Measurements from ENCODE around the gene PKN2. TPM values are rescaled to one million over a fixed set of nuclear protein-coding genes. Genes with fewer than 3 reads are reported as not detected.
"Not testable (repeated sequence)": the region's sequence is repeated elsewhere in the genome, so short reads cannot be mapped to it uniquely, and the experiment has no call there.

PKN2 gene
- total RNA-seq, 2 experiments from 2014 or later, result 25.5 to 25.9 TPM

GRCh38 chr1:88783145-88783544, 99.1 kb downstream of the PKN2 start:
- Mint-ChIP-seq H3K27me3 (no peaks in the 10 kb centered on the region), H3K27ac (no peak overlapping the region), H3K4me3 (no peak overlapping the region), H3K9me3 (no peaks in the 10 kb centered on the region), H3K4me1 (peaks cover 6% of the 10 kb centered on the region), H3K36me3 (ENCODE audit: low read depth) (peaks cover 25% of the 10 kb centered on the region)
- DNase-seq, result no peak
- POLR2A ChIA-PET, result no interaction called here
- CTCF ChIA-PET, result interaction anchor here (1.1 to 1.2 kb wide), 2 partner anchors 17 to 98 kb away, joined by 4 to 7 read pairs; no protein-coding TSS in a partner anchor

DNA sequence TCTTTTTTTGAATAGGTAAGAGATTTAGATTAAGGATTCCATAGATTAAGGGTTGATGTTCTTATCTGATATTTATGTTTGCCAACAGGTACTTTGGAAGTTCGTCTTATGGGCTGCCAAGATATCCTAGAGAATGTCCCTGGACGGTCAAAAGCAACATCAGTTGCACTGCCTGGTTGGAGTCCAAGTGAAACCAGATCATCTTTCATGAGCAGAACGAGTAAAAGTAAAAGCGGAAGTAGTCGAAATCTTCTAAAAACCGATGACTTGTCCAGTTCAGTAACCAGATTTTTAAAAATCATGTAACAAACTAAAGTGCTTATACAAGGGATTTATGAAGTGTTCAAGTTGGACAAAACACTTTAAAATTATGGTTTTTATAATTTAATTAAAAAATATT, 100.5 kb downstream of the PKN2 start:
- ChIA-PET CTCF (interaction anchor here (0.8 to 1.2 kb wide), 2 partner anchors 19 to 94 kb away, joined by 3 to 7 read pairs; no protein-coding TSS in a partner anchor), POLR2A (no interaction called here)
- Mint-ChIP-seq H3K27me3 (no peaks in the 10 kb centered on the region), H3K27ac (no peak overlapping the region), H3K9me3 (no peaks in the 10 kb centered on the region), H3K4me3 (no peak overlapping the region), H3K4me1 (peaks cover 6% of the 10 kb centered on the region), H3K36me3 (ENCODE audit: low read depth) (peaks cover 29% of the 10 kb centered on the region)
- no peak for DNase-seq

- no peaks in the 10 kb centered on the region for H3K27me3 Mint-ChIP-seq
- no peak overlapping the region for H3K27ac Mint-ChIP-seq
- ChIA-PET CTCF (no interaction called here), POLR2A (no interaction called here)
- no peaks in the 10 kb centered on the region for H3K9me3 Mint-ChIP-seq
- no peak overlapping the region for H3K4me3 Mint-ChIP-seq
- peaks cover 42% of the 10 kb centered on the region for H3K36me3 Mint-ChIP-seq (ENCODE audit: low read depth)
- DNase-seq, result no peak
- H3K4me1 Mint-ChIP-seq, result peaks cover 6% of the 10 kb centered on the region
Measured at GRCh38 chr1:88787023-88787903, 103.2 kb downstream of the PKN2 start.

GRCh38 chr1:88791192-88791591, 107.1 kb downstream of the PKN2 start:
- ChIA-PET CTCF (interaction anchor here (1.4 kb wide), 1 partner anchor 11 kb away, joined by 6 read pairs; no protein-coding TSS in a partner anchor), POLR2A (no interaction called here)
- no peak overlapping the region for H3K27ac Mint-ChIP-seq

GRCh38 chr1:88799491-88799890, 115.4 kb downstream of the PKN2 start:
- CTCF ChIA-PET, result interaction anchor here (0.9 kb wide), 1 partner anchor 10 kb away, joined by 4 read pairs; no protein-coding TSS in a partner anchor
- Mint-ChIP-seq H3K36me3 (ENCODE audit: low read depth) (peaks cover 34% of the 10 kb centered on the region), H3K27ac (no peak overlapping the region), H3K27me3 (no peaks in the 10 kb centered on the region), H3K4me1 (peaks cover 26% of the 10 kb centered on the region), H3K4me3 (no peak overlapping the region), H3K9me3 (peaks cover 6% of the 10 kb centered on the region)
- POLR2A ChIA-PET, result no interaction called here
- no peak for DNase-seq

More at GRCh38 chr1:88791192-88791591, 107.1 kb downstream of the PKN2 start:
- H3K27me3 Mint-ChIP-seq, result no peaks in the 10 kb centered on the region
- H3K4me3 Mint-ChIP-seq, result no peak overlapping the region
- H3K36me3 Mint-ChIP-seq (ENCODE audit: low read depth), result peaks cover 26% of the 10 kb centered on the region
- no peaks in the 10 kb centered on the region for H3K9me3 Mint-ChIP-seq
- H3K4me1 Mint-ChIP-seq, result peaks cover 13% of the 10 kb centered on the region
- no peak for DNase-seq

DNA sequence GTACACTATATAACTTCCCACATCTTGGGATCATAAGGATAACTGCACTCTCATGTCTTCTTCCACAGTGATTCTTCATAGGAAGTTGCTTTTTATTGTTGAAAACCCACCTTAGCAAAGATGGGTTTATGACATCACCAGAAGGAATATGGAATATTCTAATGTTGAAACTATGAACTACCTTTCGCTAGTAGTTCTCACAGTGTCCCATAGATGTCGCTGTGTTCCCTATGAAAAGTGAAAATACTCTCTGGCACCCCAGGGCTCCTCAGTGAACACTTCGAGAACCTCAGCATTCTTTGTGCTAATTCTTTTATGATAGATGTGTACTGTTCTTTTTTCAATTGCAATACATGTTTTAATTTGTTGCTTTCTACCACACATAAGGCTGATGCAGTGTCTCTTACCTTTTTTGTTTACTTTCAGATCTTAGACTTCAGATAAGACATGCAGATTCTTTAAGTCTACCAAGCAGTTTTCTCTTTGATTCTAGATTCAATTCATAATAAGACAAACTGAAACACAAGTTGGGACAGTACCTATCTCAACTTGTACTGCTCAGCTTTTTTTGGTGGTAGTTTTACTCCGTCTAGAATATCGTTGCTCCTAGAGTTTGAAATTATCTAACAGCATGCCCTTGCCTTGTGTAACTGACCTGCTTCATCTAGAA, 116.4 kb downstream of the PKN2 start:
- Mint-ChIP-seq H3K36me3 (ENCODE audit: low read depth) (peaks cover 34% of the 10 kb centered on the region), H3K4me1 (peaks cover 19% of the 10 kb centered on the region), H3K27ac (peak overlapping the region; percentile 57), H3K9me3 (peaks cover 6% of the 10 kb centered on the region), H3K4me3 (no peak overlapping the region), H3K27me3 (no peaks in the 10 kb centered on the region)
- ChIA-PET POLR2A (no interaction called here), CTCF (interaction anchor here (0.9 kb wide), 1 partner anchor 11 kb away, joined by 4 read pairs; no protein-coding TSS in a partner anchor)
- peak; percentile 33 for DNase-seq

- ChIA-PET POLR2A (no interaction called here), CTCF (interaction anchor here (0.5 to 1.8 kb wide), 5 partner anchors 9 to 234 kb away, joined by 3 to 6 read pairs (median 3); no protein-coding TSS in a partner anchor)
- no peak for DNase-seq
- no peak overlapping the region for H3K4me3 Mint-ChIP-seq
- H3K9me3 Mint-ChIP-seq, result peaks cover 6% of the 10 kb centered on the region
- H3K27me3 Mint-ChIP-seq, result no peaks in the 10 kb centered on the region
- peaks cover 44% of the 10 kb centered on the region for H3K36me3 Mint-ChIP-seq (ENCODE audit: low read depth)
- H3K4me1 Mint-ChIP-seq, result peaks cover 19% of the 10 kb centered on the region
- H3K27ac Mint-ChIP-seq, result peak overlapping the region; percentile 53
Measured at GRCh38 chr1:88801575-88802208, 117.6 kb downstream of the PKN2 start.

DNA sequence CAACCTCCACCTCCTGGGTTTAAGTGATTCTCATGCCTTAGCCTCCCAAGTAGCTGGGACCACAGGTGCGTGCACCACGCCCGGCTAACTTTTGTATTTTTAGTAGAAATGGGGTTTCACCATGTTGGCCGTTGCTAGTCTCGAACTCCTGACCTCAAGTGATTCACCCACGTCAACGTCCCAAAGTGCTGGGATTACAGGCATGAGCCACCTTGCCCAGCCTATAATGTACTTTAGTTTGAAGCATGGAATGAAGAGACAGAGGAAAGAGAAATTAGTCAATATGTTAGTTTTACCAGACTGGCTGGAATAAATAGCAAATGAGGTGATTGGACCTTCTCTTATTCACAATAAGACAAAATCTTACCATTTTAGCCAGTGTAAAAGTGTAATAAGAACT, 118.3 kb downstream of the PKN2 start:
- peaks cover 19% of the 10 kb centered on the region for H3K4me1 Mint-ChIP-seq
- no peak overlapping the region for H3K4me3 Mint-ChIP-seq
- H3K27ac Mint-ChIP-seq, result no peak overlapping the region
- H3K9me3 Mint-ChIP-seq, result peaks cover 6% of the 10 kb centered on the region
- H3K36me3 Mint-ChIP-seq (ENCODE audit: low read depth), result peaks cover 44% of the 10 kb centered on the region
- DNase-seq, result no peak
- H3K27me3 Mint-ChIP-seq, result no peaks in the 10 kb centered on the region
- POLR2A ChIA-PET, result no interaction called here
- CTCF ChIA-PET, result interaction anchor here (1.3 to 1.8 kb wide), 3 partner anchors 8 to 75 kb away, joined by 3 to 6 read pairs (median 6); no protein-coding TSS in a partner anchor

DNA sequence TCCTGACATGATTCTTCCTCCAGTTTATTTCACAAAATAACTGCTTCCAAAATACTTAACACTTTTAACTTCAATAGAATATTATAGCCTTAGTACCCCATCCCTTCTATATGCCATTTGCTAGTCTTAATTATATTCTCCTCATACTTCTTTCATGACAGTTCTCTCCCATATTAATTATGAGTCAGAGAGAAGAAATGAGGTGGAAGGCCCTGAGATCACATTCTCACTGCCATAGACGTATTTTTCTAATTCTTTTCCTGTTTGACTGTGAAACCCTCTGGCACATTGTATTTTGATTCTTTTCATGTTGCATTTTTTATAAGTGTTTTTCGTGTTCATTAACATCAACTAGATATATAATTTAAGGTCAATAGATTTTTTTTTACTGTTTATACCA, 118.9 kb downstream of the PKN2 start:
- DNase-seq, result no peak
- Mint-ChIP-seq H3K4me1 (peaks cover 19% of the 10 kb centered on the region), H3K36me3 (ENCODE audit: low read depth) (peaks cover 41% of the 10 kb centered on the region), H3K27me3 (no peaks in the 10 kb centered on the region), H3K4me3 (no peak overlapping the region), H3K27ac (no peak overlapping the region), H3K9me3 (peaks cover 6% of the 10 kb centered on the region)
- CTCF ChIA-PET, result interaction anchor here (1.8 kb wide), 1 partner anchor 74 kb away, joined by 6 read pairs; no protein-coding TSS in a partner anchor
- POLR2A ChIA-PET, result no interaction called here

DNA sequence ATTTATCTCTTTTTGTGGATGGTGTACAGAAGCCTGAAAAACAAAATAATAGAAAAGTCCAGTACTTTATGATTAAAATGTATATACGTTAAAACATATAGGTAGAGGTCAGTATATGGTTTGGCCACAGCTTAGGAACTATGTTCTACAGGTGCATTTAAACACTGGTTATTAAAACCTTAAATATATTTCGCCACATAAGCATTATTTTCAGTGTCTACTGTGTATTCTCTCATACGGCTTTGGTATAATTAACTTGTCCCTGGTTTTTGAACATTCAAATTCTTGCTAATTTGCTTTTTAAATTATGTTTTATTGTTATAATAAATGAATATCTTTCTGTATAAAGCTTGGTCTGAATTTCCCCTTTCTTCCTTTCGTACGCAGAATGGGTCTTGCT, 119.4 kb downstream of the PKN2 start:
- Mint-ChIP-seq H3K27me3 (no peaks in the 10 kb centered on the region), H3K27ac (no peak overlapping the region), H3K36me3 (ENCODE audit: low read depth) (peaks cover 41% of the 10 kb centered on the region), H3K4me1 (peaks cover 19% of the 10 kb centered on the region), H3K4me3 (no peak overlapping the region), H3K9me3 (peaks cover 6% of the 10 kb centered on the region)
- DNase-seq, result no peak
- POLR2A ChIA-PET, result no interaction called here
- CTCF ChIA-PET, result no interaction called here

GRCh38 chr1:88812366-88812765, 128.3 kb downstream of the PKN2 start:
- no peak for DNase-seq
- no peak overlapping the region for H3K27ac Mint-ChIP-seq
- H3K9me3 Mint-ChIP-seq, result no peaks in the 10 kb centered on the region
- ChIA-PET CTCF (no interaction called here), POLR2A (no interaction called here)
- H3K4me3 Mint-ChIP-seq, result no peak overlapping the region
- peaks cover 2% of the 10 kb centered on the region for H3K4me1 Mint-ChIP-seq
- no peaks in the 10 kb centered on the region for H3K27me3 Mint-ChIP-seq
- peaks cover 29% of the 10 kb centered on the region for H3K36me3 Mint-ChIP-seq (ENCODE audit: low read depth)

GRCh38 chr1:88813471-88813870, 129.4 kb downstream of the PKN2 start:
- Mint-ChIP-seq H3K4me3 (no peak overlapping the region), H3K4me1 (peaks cover 2% of the 10 kb centered on the region), H3K9me3 (no peaks in the 10 kb centered on the region), H3K27ac (no peak overlapping the region), H3K36me3 (ENCODE audit: low read depth) (peaks cover 36% of the 10 kb centered on the region), H3K27me3 (no peaks in the 10 kb centered on the region)
- ChIA-PET CTCF (no interaction called here), POLR2A (no interaction called here)
- DNase-seq, result no peak

DNA sequence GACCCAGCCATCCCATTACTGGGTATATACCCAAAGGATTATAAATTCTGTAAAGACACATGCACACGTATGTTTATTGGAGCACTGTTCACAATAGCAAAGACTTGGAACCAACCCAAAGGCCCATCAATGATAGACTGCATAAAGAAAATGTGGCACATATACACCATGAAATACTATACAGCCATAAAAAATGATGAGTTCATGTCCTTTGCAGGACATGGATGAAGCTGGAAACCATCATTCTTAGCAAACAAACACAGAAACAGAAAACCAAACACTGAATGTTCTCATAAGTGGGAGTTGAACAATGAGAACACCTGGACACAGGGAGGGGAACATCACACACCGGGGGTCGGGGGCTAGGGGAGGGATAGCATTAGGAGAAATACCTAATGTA, 135.6 kb downstream of the PKN2 start:
- POLR2A ChIA-PET, result not testable (repeated sequence)

More for the DNA sequence above, 135.6 kb downstream of the PKN2 start:
- H3K4me1 Mint-ChIP-seq, H3K27ac Mint-ChIP-seq, H3K9me3 Mint-ChIP-seq, CTCF ChIA-PET, H3K27me3 Mint-ChIP-seq, H3K4me3 Mint-ChIP-seq, DNase-seq: not testable (repeated sequence)
- H3K36me3 Mint-ChIP-seq (ENCODE audit: low read depth), result peaks cover 31% of the 10 kb centered on the region
